Keratinocyte (primary cell): Measurements from ENCODE around the gene RDX.

Source experiments
- EZH2 ChIP-seq: IDR thresholded peaks from one replicate; pipeline ENCODE4 v1.6.1; 2012; ENCODE audit warnings: inconsistent platforms, mild to moderate bottlenecking, low read length, moderate library complexity
- TF ChIP-seq, protein P1 (sequence below), 3 experiments: IDR thresholded peaks in 1 of 3; conservative IDR thresholded peaks in 1 of 3; optimal IDR thresholded peaks in 1 of 3; 2 replicates in 2 of 3; 3 replicates in 1 of 3; pipeline versions ENCODE3 to v1.5.1; 2011; ENCODE audit warnings: low read length in 3 of 3, mild to moderate bottlenecking in 3 of 3, moderate library complexity in 2 of 3, control low read depth in 1 of 3, inconsistent platforms in 1 of 3; ENCODE audit not compliant: insufficient read depth in 2 of 3; ENCODE audit errors: extremely low read depth in 1 of 3

DNA sequence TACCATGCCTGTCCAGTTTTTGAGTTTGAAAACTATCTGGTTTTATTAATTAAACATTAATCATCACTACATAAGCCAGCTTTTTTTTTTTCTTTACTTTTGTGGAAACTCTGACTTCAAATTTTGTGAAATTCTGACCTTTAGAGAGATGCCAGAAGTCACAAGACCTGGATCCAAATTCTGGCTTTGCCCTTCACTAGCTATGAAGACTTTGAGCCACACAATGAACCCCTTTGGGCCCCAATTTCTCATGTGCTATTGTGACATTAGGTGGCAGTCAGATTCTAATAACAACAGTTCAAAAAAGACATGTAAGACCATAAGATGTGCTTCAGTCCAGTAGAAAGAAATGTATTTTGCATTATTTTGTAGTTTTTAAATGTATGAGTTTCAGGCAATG, 142.9 kb downstream of the RDX start:
- no peak for TF ChIP-seq EZH2
- TF ChIP-seq, protein P1, sequence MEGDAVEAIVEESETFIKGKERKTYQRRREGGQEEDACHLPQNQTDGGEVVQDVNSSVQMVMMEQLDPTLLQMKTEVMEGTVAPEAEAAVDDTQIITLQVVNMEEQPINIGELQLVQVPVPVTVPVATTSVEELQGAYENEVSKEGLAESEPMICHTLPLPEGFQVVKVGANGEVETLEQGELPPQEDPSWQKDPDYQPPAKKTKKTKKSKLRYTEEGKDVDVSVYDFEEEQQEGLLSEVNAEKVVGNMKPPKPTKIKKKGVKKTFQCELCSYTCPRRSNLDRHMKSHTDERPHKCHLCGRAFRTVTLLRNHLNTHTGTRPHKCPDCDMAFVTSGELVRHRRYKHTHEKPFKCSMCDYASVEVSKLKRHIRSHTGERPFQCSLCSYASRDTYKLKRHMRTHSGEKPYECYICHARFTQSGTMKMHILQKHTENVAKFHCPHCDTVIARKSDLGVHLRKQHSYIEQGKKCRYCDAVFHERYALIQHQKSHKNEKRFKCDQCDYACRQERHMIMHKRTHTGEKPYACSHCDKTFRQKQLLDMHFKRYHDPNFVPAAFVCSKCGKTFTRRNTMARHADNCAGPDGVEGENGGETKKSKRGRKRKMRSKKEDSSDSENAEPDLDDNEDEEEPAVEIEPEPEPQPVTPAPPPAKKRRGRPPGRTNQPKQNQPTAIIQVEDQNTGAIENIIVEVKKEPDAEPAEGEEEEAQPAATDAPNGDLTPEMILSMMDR (optimal IDR thresholded peaks at IDR 0.05 in 1 of 3, IDR thresholded peaks at IDR 0.05 in 1 of 3, conservative IDR thresholded peaks at IDR 0.05 in 1 of 3; ENCODE audit: extremely low read depth in 1 of 3, insufficient read depth in 2 of 3, low read length in 3 of 3), result no peak
